Chondrocyte (in vitro differentiated cells): ENCODE measurements around the gene UNC5B. TPM values are rescaled to one million over a fixed set of nuclear protein-coding genes. Genes with fewer than 3 reads are reported as not detected.

Experiments
- DNase-seq: peaks from one replicate; pipeline ENCODE4 v3.0.0; 2021; ENCODE audit warnings: mixed read lengths, low spot score
- H3K27ac Mint-ChIP-seq: one replicate; pipeline ENCODE4 v1.8.0; 2021; ENCODE audit warnings: mild to moderate bottlenecking, moderate library complexity, mixed read lengths; ENCODE audit not compliant: unreplicated experiment
- H3K27me3 Mint-ChIP-seq: 2 replicates; pipeline ENCODE4 v1.8.0; 2021; ENCODE audit warnings: low read depth, mixed read lengths
- H3K36me3 Mint-ChIP-seq: 2 replicates; pipeline ENCODE4 v1.8.0; 2021; ENCODE audit warnings: low read depth, mixed read lengths
- H3K4me1 Mint-ChIP-seq: 2 replicates; pipeline ENCODE4 v1.8.0; 2021; ENCODE audit warnings: low read depth, mild to moderate bottlenecking, mixed read lengths
- H3K4me3 Mint-ChIP-seq: one replicate; pipeline ENCODE4 v1.8.0; 2021; ENCODE audit warnings: mild to moderate bottlenecking, moderate library complexity, mixed read lengths; ENCODE audit not compliant: unreplicated experiment
- H3K9me3 Mint-ChIP-seq: 2 replicates; pipeline ENCODE4 v1.8.0; 2021; ENCODE audit warnings: low read depth, mixed read lengths
- long read RNA-seq: library from polyadenylated mRNA; stranded (forward); transcript quantifications from one replicate; pipeline ENCODE4 v2.0.0, GENCODE V29; 2021
- total RNA-seq: library from RNA; stranded (reverse); gene quantifications from 3 replicates; pipeline ENCODE4 v1.2.1, GENCODE V29; 2021
- TF ChIP-seq, protein P1 (sequence below): fragments of 200-600 bp; sonication (generic); IDR thresholded peaks from 2 replicates; pipeline ENCODE4 v1.5.0; 2021; ENCODE audit warnings: antibody characterized with exemption, mild to moderate bottlenecking, moderate library complexity

The UNC5B gene
- total RNA-seq = 36.4 to 61.1 TPM (median 57.9 TPM) in 3 replicates
- long read RNA-seq, full-length matches to known transcripts = 2 of 91 reads
- long read RNA-seq, partial matches to known transcripts = 86 of 91 reads
- long read RNA-seq, other reads (novel, unspliced or antisense) = 3 of 91 reads

DNA sequence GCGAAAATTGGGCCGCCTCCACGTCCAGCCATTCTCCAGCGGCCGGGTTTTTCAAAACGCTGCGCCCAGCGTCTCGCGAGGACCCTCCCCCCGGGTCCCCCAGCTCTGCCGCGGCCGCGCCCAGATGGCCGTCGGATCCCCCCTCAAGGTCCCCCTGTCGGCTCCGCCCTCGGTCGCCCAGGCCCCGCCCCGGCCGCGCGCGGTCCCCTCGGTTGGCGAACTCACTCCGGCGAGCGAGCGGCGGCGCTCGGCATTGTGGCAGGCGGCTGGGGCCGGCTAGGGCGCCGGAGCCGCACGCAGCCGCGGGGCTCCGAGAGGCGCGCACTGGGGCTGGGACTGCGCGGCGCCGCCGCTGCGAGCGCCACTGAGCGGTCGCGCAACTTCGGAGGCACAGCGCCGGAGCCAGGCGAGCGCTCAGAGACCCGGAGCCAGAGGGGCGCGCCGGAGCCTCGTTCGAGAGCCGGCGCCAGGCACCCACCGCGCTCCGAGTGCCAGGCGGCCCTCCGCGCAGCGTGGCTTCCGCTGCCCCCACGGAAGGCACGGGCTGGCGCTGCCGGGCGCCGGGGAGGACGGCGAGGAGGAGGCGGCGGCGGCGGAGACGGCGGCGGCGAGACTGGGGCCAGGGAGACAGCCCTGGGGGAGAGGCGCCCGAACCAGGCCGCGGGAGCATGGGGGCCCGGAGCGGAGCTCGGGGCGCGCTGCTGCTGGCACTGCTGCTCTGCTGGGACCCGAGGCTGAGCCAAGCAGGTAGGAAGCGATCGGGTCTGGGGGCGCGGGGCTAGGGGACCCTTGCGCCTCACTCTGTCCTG lies at the start of gene UNC5B:
UNC5B (plus strand) TSS at position 253 of the 809 bp plus-strand sequence; CDS start at position 669, 416 bp downstream.
- peaks cover 42% of the 10 kb centered on the region for H3K4me1 Mint-ChIP-seq
- H3K27me3 Mint-ChIP-seq = peaks cover 20% of the 10 kb centered on the region
- DNase-seq = no peak
- peak within 1 kb of the TSS; percentile 76 for H3K4me3 Mint-ChIP-seq
- H3K36me3 Mint-ChIP-seq = no peaks in the 10 kb centered on the region
- H3K9me3 Mint-ChIP-seq = no peaks in the 10 kb centered on the region
- TF ChIP-seq, protein P1, sequence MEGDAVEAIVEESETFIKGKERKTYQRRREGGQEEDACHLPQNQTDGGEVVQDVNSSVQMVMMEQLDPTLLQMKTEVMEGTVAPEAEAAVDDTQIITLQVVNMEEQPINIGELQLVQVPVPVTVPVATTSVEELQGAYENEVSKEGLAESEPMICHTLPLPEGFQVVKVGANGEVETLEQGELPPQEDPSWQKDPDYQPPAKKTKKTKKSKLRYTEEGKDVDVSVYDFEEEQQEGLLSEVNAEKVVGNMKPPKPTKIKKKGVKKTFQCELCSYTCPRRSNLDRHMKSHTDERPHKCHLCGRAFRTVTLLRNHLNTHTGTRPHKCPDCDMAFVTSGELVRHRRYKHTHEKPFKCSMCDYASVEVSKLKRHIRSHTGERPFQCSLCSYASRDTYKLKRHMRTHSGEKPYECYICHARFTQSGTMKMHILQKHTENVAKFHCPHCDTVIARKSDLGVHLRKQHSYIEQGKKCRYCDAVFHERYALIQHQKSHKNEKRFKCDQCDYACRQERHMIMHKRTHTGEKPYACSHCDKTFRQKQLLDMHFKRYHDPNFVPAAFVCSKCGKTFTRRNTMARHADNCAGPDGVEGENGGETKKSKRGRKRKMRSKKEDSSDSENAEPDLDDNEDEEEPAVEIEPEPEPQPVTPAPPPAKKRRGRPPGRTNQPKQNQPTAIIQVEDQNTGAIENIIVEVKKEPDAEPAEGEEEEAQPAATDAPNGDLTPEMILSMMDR = peak; percentile 65
- H3K27ac Mint-ChIP-seq = peak within 1 kb of the TSS; percentile 65

DNA sequence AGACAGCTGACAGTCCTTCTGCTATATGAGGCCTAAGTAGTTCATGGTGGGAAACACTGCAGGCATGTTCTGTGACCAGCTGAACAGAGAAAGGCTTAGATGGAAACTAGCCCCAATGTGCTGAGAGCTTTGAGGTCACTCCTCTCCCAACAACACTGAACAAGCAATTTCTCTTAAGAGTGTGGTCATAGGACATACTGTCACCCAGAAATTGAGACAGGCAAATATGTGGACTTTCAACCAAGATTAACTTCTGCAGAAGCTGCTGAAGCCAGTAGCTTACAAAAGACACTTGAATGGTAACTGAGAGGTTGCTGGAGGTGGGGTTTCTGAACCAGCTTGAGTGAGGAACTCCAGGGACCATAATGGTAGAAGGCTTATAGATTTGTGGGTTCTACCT lies 38.9 kb upstream of the UNC5B start:
- Mint-ChIP-seq H3K9me3 (no peaks in the 10 kb centered on the region), H3K27me3 (peaks cover 42% of the 10 kb centered on the region), H3K36me3 (no peaks in the 10 kb centered on the region), H3K27ac (no peak overlapping the region), H3K4me3 (no peak overlapping the region), H3K4me1 (no peaks in the 10 kb centered on the region)
- TF ChIP-seq, protein P1 = no peak
- DNase-seq = no peak

DNA sequence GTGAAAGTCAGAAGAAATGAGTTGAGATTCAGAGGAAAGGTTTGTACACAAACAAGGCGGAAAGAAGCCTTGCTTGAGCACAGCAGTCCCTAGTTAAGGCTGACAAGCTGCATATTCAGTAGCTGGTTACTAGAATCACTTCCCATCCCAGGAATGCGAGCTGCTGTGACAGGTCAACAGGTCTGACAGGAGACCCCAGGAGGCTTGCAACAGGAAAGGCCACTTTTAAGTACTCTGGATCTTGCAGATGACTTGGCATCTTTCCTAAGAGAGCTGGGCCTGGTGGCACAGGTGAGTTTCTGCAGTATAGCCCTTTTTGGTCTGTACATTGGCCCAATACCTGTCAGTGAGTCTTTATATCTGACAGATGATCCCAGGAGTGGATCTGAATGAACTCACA lies 35.7 kb upstream of the UNC5B start:
- H3K4me3 Mint-ChIP-seq = no peak overlapping the region
- no peak overlapping the region for H3K27ac Mint-ChIP-seq

DNA sequence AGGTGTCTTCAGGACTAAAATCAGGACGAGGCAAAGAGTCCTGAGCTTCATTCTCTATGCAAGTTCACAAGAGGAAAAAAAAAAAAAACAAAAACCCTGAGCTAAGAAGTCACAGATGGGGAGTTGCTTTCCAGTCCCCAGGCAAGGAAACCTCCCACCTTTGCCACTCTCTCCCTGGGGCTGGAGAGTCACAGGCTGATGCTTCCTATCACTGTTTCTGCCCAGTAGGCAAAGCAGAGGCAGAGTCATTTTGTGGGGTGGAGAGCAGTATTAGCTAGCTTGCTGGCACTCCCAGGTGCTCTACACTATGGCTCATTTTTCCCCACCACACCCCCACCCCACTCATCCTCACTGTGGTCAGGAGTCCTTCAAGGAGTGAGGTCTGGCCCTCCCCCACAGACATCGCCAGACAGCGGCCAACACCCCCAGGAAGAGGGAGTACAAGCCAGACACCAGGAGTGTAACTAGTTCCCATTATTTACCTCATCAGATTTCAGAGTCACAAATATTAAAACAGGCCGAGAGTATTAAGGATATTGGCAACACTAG lies 34.6 kb upstream of the UNC5B start:
- Mint-ChIP-seq H3K36me3 (no peaks in the 10 kb centered on the region), H3K27me3 (peaks cover 33% of the 10 kb centered on the region), H3K4me1 (no peaks in the 10 kb centered on the region), H3K4me3 (no peak overlapping the region), H3K27ac (no peak overlapping the region), H3K9me3 (no peaks in the 10 kb centered on the region)
- TF ChIP-seq, protein P1 = no peak
- no peak for DNase-seq

More for the DNA sequence above, 35.7 kb upstream of the UNC5B start:
- Mint-ChIP-seq H3K27me3 (peaks cover 32% of the 10 kb centered on the region), H3K36me3 (no peaks in the 10 kb centered on the region), H3K9me3 (no peaks in the 10 kb centered on the region), H3K4me1 (no peaks in the 10 kb centered on the region)
- TF ChIP-seq, protein P1 = no peak
- DNase-seq = no peak

DNA sequence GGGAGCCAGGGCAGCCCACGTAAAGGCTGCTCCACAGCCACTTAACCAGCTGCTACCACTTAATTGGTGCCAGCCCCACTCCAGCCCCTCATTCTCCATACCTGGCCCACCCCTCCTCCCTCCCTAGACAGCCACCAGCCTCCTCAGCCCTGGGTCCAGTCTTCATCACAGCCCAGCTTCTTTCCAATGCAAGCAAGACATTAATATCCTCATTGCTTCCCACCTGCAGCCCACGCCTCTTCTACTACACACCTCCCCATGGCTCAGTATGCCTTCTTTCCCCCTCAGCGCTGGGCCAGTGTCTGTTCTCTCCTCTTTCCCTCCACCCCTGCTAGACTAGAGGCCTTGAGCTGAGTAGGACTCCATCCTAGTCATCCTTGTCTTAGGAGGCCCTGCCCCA lies 33.5 kb upstream of the UNC5B start:
- no peaks in the 10 kb centered on the region for H3K9me3 Mint-ChIP-seq
- TF ChIP-seq, protein P1 = no peak
- DNase-seq = no peak
- no peak overlapping the region for H3K27ac Mint-ChIP-seq
- H3K36me3 Mint-ChIP-seq = no peaks in the 10 kb centered on the region
- H3K27me3 Mint-ChIP-seq = peaks cover 41% of the 10 kb centered on the region
- no peaks in the 10 kb centered on the region for H3K4me1 Mint-ChIP-seq
- H3K4me3 Mint-ChIP-seq = no peak overlapping the region
